ENCODE data around the gene NCKAP5. TPM values are rescaled to one million over a fixed set of nuclear protein-coding genes. Genes with fewer than 3 reads are reported as not detected.

Gene NCKAP5
- 1 to 10 TPM in 1 of 4 donors, under 1 TPM in 3; 0.37 to 1.3 (median 0.83) TPM for total RNA-seq

DNA sequence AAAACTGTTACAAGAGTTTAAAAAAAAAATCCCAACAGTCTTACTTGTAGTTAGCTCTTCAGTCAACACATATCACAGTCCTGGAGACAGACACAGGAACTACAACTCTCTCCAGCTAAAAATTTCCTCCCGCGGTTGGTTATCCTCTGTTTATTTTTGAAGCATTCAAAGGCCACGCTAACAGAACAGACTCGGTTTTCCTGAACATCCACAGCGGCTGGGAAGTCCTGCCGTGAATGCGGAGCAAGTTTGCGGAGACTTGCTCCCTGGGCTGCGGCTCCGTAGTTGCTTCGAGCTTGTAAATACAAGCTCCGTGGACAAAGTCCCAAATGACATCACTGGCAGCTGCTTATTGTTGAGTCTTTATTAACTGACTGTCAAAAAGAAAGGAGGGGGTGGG lies at the start of gene NCKAP5:
Gene NCKAP5 (minus strand): TSS at position 292 of the 400 bp plus-strand sequence. CDS start 50,937 bp downstream, outside the sequence.
- no peak for TF ChIP-seq CTCF (IDR thresholded peaks at IDR 0.05)
- DNase-seq (ENCODE audit: low spot score) (no peak), ATAC-seq (ENCODE audit: low FRiP score) (no peak)

DNA sequence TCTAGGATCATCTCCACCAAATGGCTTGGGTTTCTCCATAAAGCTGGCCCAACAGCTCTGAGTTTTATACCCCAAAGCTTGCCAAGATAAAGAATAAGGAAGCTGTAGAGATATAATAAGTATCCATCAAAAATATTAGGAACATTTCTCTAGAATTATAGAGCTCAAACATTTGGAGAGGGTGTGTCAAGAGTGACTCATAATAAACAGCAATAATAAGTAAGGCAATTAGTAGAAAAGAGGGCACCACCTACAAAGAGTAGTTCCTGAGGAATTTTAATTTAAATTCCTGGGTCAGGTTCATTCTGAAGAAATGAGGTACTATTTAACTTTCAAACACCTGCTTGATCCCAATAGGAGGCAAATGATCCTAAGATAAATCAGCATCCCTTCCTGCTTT lies 41.4 kb upstream of the NCKAP5 start:
- DNase-seq (ENCODE audit: low spot score) (no peak), ATAC-seq (ENCODE audit: low FRiP score) (no peak)
- TF ChIP-seq CTCF (IDR thresholded peaks at IDR 0.05): no peak

GRCh38 chr2:133608291-133608690 lies 40.0 kb upstream of the NCKAP5 start:
- TF ChIP-seq CTCF (IDR thresholded peaks at IDR 0.05): no peak
- no peak for ATAC-seq (ENCODE audit: low FRiP score)
- no peak for DNase-seq (ENCODE audit: low spot score)

DNA sequence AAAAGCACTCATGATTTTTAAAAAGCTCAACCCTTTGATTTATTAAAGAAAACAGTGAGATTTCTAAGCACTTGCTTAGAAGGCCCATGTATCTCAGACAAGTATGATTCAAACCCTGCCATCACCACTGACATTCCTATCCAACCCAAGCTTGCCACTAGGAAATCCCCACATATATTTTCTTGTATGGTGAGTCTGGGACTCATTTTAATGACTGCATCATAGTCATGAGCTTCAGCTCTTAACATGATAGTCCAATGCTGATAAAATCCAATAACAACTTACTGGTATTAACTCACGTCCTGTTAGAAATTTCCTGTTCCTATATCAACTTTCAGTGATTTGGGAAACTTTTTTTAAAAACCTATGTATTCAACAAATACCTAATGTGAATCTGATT lies 39.4 kb upstream of the NCKAP5 start:
- DNase-seq (ENCODE audit: low spot score) (no peak), ATAC-seq (ENCODE audit: low FRiP score) (no peak)
- TF ChIP-seq CTCF (IDR thresholded peaks at IDR 0.05): no peak

DNA sequence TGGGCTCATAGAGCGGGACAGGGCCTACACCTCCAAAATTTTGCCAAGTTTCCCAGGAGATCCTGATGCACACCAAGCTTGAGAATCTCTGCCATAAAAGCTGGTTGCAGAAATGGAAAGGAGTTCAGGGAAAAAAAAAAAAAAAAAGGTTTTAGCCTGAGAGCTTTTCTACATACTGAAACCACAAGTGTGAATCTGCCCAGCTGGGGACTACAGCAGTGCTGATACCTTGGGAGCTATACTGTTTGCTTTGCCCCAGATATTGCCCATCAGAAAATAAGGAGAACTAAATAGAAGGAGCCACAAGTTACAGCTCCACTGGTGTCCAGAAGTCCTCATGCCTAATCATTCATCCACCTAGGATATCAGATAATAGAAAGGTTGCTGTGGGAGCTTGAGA lies 38.4 kb upstream of the NCKAP5 start:
- ATAC-seq (ENCODE audit: low FRiP score): no peak
- no peak for TF ChIP-seq CTCF (IDR thresholded peaks at IDR 0.05)
- no peak for DNase-seq (ENCODE audit: low spot score)

DNA sequence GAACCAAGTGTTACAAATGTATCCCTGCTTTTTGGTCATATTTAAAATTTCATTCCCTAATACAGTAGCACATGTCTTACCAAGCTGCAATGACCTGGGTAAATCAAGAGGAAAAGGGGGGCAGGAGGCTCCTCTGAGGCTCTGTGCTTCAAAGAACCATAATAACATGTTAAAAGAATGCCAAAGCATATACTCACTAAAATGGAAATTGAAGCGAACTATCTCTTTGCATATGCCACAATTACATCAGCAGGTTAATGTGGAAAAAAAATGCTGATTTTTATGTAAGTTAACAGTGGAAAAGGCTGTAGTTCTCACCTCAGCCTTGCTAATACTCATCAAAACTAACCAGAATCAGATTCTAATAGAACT lies 37.5 kb upstream of the NCKAP5 start:
- no peak for TF ChIP-seq CTCF (IDR thresholded peaks at IDR 0.05)
- no peak for DNase-seq (ENCODE audit: low spot score)
- no peak for ATAC-seq (ENCODE audit: low FRiP score)

GRCh38 chr2:133605011-133605765 lies 36.9 kb upstream of the NCKAP5 start:
- DNase-seq (ENCODE audit: low spot score) (no peak), ATAC-seq (ENCODE audit: low FRiP score) (no peak)
- no peak for TF ChIP-seq CTCF (IDR thresholded peaks at IDR 0.05)
